GM12891 (cell line): Measurements from ENCODE around the gene SPRN.

ENCODE experiments used
- DNase-seq: peaks from one replicate; pipeline ENCODE4 v3.0.0; 2011; ENCODE audit warnings: low spot score; ENCODE audit not compliant: insufficient read length
- FAIRE-seq: peaks from 2 replicates; lab custom pipeline; 2011; peaks lifted over from hg19 to GRCh38; lab: Jason Lieb, UNC
- PAX5 ChIP-seq: IDR thresholded peaks from 2 replicates; pipeline ENCODE4 v1.6.1; 2011; ENCODE audit warnings: low read length, moderate library complexity, mild to moderate bottlenecking; ENCODE audit not compliant: insufficient read depth, severe bottlenecking
- POLR2A ChIP-seq: IDR thresholded peaks from 2 replicates; pipeline ENCODE4 v1.6.1; 2011; ENCODE audit warnings: low read depth, low read length, control low read depth
- POLR2AphosphoS5 ChIP-seq: IDR thresholded peaks from 2 replicates; pipeline ENCODE4 v1.6.1; 2011; ENCODE audit warnings: low read depth, low read length, control low read depth
- POU2F2 ChIP-seq: IDR thresholded peaks from 2 replicates; pipeline ENCODE4 v1.6.1; 2011; ENCODE audit warnings: low read depth, mild to moderate bottlenecking, control low read depth, low read length, moderate library complexity
- SPI1 ChIP-seq: IDR thresholded peaks from 2 replicates; pipeline ENCODE4 v1.6.1; 2011; ENCODE audit warnings: low read depth, low read length, control low read depth
- TAF1 ChIP-seq: IDR thresholded peaks from 2 replicates; pipeline ENCODE4 v1.6.1; 2011; ENCODE audit warnings: low read depth, low read length, control low read depth

SPRN gene

GRCh38 chr10:133411523-133412380, 12.7 kb downstream of the SPRN start:
- TF ChIP-seq TAF1, result no peak
- no peak for TF ChIP-seq POU2F2
- TF ChIP-seq POLR2AphosphoS5, result no peak
- TF ChIP-seq POLR2A, result no peak
- TF ChIP-seq SPI1, result no peak
- no peak for TF ChIP-seq PAX5
- FAIRE-seq (no peak), DNase-seq (no peak)

- no peak for TF ChIP-seq POLR2AphosphoS5
- TF ChIP-seq POU2F2, result no peak
- TF ChIP-seq PAX5, result no peak
- TF ChIP-seq TAF1, result no peak
- TF ChIP-seq SPI1, result no peak
- TF ChIP-seq POLR2A, result no peak
- DNase-seq (no peak), FAIRE-seq (peak; percentile 26)
Measured at GRCh38 chr10:133405844-133406527, 18.4 kb downstream of the SPRN start.

- TF ChIP-seq TAF1 (no peak), POLR2AphosphoS5 (no peak), POLR2A (no peak), PAX5 (no peak), POU2F2 (no peak), SPI1 (no peak)
- DNase-seq, result no peak
- no peak for FAIRE-seq
Measured at GRCh38 chr10:133405272-133405671, 19.2 kb downstream of the SPRN start.

DNA sequence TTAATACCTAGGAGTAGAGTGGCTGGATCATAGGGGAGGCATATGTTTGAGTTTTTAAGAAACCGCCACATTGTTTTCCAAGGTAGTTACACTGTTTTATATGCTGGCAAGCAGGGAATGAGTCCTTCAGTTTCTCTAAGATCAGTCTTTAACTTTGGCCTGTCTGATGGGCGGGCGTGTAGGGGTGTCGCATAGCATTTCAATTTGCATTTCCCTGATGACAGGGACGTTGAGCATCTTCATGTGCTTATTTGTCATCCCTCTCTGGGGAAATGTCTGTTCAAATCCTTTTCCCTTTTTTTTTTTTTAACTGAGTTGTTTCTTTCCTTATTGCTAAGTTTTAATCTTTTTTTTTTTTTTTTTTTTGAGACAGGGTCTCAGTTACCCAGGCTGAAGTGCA, 20.6 kb downstream of the SPRN start:
- FAIRE-seq, result no peak

DNA sequence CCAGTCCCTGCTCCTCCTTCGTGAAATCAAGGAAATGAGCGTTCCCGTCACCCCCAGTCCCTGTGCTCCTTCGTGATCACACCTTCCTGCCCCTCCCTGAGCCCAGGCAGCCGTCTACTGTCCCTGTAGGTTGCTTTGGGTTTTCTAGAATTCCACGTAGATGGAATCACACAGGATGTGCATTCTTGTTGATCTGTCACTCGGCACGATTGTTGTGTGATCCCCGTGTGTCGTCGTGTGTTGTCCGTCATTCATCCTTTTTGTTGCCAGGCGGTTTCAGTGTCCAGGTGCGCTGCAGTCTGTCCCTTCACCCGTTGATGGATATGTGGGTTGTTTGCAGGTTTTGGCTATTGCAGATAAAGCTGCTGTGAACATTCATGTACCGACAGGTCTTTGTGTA, 21.1 kb downstream of the SPRN start:
- DNase-seq, result no peak
- TF ChIP-seq POLR2AphosphoS5, result no peak
- TF ChIP-seq SPI1, result no peak
- TF ChIP-seq PAX5, result no peak
- TF ChIP-seq POLR2A, result no peak
- no peak for TF ChIP-seq TAF1
- no peak for TF ChIP-seq POU2F2
- no peak for FAIRE-seq

More for the DNA sequence above, 20.6 kb downstream of the SPRN start:
- DNase-seq, result no peak
- TF ChIP-seq SPI1, result no peak
- TF ChIP-seq POLR2A, result no peak
- TF ChIP-seq POLR2AphosphoS5, result no peak
- TF ChIP-seq TAF1, result no peak
- TF ChIP-seq POU2F2, result no peak
- no peak for TF ChIP-seq PAX5

DNA sequence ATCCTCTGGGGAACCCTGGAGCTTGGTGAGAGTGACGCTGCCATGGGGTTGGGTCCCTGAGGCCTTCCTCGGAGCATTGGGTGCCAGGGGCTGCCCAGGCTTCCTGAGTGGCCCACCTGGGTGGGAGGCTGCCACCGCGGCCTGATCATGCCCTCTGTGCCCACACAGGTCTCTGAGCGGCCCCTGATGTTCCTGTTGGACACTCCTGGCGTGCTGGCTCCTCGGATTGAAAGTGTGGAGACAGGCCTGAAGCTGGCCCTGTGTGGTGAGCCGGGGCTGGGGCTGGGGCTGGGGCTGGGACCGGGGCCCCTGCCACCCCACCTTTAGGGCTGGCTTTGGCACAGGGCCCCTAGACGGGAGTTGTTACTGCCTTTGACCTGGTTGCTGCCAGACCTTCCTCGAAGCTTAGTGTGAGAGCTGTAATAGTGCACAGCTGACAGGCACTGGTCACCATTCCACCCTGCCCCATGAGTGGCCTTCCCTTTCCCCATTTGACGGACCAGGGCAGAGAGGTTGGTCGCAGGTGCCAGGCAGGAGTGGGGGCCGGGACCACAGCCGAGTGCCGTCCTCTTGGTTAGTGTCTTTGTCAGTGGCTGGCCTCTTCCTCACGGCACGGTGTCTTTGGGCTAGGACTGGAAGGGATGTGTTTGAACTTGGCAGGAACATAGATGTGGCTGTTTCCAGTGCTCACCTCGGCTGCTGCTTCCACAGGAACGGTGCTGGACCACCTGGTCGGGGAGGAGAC, 22.3 kb downstream of the SPRN start:
- no peak for FAIRE-seq
- TF ChIP-seq TAF1 (no peak), POU2F2 (no peak), POLR2A (no peak), POLR2AphosphoS5 (no peak), PAX5 (no peak), SPI1 (no peak)
- DNase-seq, result no peak

GRCh38 chr10:133401500-133401899, 22.9 kb downstream of the SPRN start:
- no peak for FAIRE-seq
- TF ChIP-seq PAX5 (no peak), POLR2A (no peak), TAF1 (no peak), POLR2AphosphoS5 (no peak; the same call in 1 of the 2 replicates), POU2F2 (no peak), SPI1 (no peak)
- no peak for DNase-seq

DNA sequence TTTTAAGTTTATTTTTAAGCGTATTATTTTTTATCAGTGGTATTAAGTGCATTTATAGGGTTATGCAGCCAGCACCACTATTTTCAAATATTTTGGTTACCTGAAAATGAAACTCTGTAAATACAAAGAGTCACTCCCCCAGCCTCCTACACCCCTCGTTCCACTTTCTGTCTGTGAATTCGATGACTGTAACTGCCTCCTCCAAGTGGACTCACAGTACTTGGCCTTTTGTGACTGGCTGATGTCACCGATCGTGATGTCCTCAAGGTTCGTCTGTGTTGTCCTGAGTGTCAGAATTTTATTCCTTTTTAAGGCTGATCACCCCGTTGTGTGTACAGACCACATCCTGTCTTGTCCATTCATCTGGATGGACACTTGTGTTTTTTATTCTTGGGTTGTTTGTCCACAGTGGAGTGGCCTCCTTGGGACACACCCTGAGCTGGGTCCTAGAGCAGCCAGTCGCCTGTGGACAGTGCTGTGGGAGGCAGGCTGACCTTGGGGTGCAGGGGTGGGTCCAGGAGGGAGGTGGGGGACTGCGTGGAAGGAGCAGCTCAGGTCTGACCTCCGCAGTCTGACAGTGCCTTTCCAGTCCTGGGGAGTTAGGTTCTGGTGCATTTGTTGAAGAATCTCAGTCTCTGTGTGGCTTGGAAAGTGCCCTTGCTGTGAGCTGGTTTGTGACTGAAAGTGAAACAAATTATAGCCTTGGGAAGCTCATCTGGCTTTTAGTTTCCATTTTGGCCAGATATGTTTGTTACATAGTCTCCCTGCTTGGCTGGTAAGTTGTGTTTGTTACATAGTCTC, 23.6 kb downstream of the SPRN start:
- DNase-seq, result no peak
- TF ChIP-seq POU2F2, result 0 out of 2 replicates have a peak, but pooled peaks have one; percentile 58
- TF ChIP-seq TAF1, result no peak
- no peak; the same call in 1 of the 2 replicates for TF ChIP-seq POLR2AphosphoS5
- TF ChIP-seq POLR2A, result no peak
- peak; percentile 81 for FAIRE-seq

- no peak for DNase-seq
- TF ChIP-seq SPI1 (no peak), POU2F2 (no peak), POLR2A (no peak), TAF1 (no peak), POLR2AphosphoS5 (no peak), PAX5 (no peak)
- no peak for FAIRE-seq
Measured at GRCh38 chr10:133399123-133399601, 25.3 kb downstream of the SPRN start.
